Calu3 (cell line): ENCODE measurements around the gene TLE6. TPM values are rescaled to one million over a fixed set of nuclear protein-coding genes. Genes with fewer than 3 reads are reported as not detected.
A peak's percentile ranks its signal among the peaks of the same experiment; 100 is the strongest.
"Not testable (repeated sequence)": the region's sequence is repeated elsewhere in the genome, so short reads cannot be mapped to it uniquely, and the experiment has no call there.

Experiments
- Bru-seq: library from RNA; stranded (reverse); fragments of 400-500 nt; gene quantifications from one replicate; lab custom pipeline; 2021; lab: Mats Ljungman, UMichigan
- BruChase-seq, 2 experiments: library from RNA; stranded (reverse); fragments of 400-500 nt; gene quantifications; one replicate each; lab custom pipeline; 2021; lab: Mats Ljungman, UMichigan
- BruUV-seq: library from RNA; stranded (reverse); fragments of 400-500 nt; replicated peaks from 2 replicates; lab custom pipeline; 2021; lab: Mats Ljungman, UMichigan
- CTCF ChIA-PET: fragments of 300-600 bp; sonication (Branson Sonifier 250); formaldehyde crosslinking; loops from one replicate; lab custom pipeline; 2022; ENCODE audit warnings: antibody characterized with exemption; lab: Charles Lee
- DNase-seq: peaks from one replicate; pipeline ENCODE4 v3.0.0; 2022
- H3K27ac Mint-ChIP-seq: one replicate; pipeline ENCODE4 v1.8.0; 2022; ENCODE audit warnings: mixed read lengths; ENCODE audit not compliant: unreplicated experiment
- H3K27me3 Mint-ChIP-seq: one replicate; pipeline ENCODE4 v1.8.0; 2022; ENCODE audit warnings: mixed read lengths; ENCODE audit not compliant: unreplicated experiment
- H3K36me3 Mint-ChIP-seq: one replicate; pipeline ENCODE4 v1.8.0; 2022; ENCODE audit warnings: mild to moderate bottlenecking, moderate library complexity, mixed read lengths; ENCODE audit not compliant: insufficient read depth, unreplicated experiment
- H3K4me1 Mint-ChIP-seq: one replicate; pipeline ENCODE4 v1.8.0; 2022; ENCODE audit warnings: mild to moderate bottlenecking, low read depth, mixed read lengths; ENCODE audit not compliant: unreplicated experiment
- H3K4me3 Mint-ChIP-seq: one replicate; pipeline ENCODE4 v1.8.0; 2022; ENCODE audit warnings: mild to moderate bottlenecking, low read depth, moderate library complexity, mixed read lengths; ENCODE audit not compliant: unreplicated experiment
- H3K9me3 Mint-ChIP-seq: one replicate; pipeline ENCODE4 v1.8.0; 2022; ENCODE audit warnings: low read depth, mixed read lengths; ENCODE audit not compliant: unreplicated experiment
- CTCF ChIP-seq: fragments of 200-600 bp; IDR thresholded peaks from one replicate; pipeline ENCODE4 v1.8.0; 2022; ENCODE audit warnings: antibody characterized with exemption; ENCODE audit not compliant: unreplicated experiment
- intact Hi-C: fragments of 100-400 bp; cut with micrococcal nuclease; formaldehyde crosslinking; loops from one replicate; pipeline ENCODE4 v1.10.0; 2022; ENCODE audit not compliant: unreplicated experiment
- long read RNA-seq: library from polyadenylated mRNA; stranded (forward); transcript quantifications from one replicate; pipeline ENCODE4 v2.0.0, GENCODE V29; 2022
- total RNA-seq: library from RNA; stranded (reverse); gene quantifications from 2 replicates; pipeline ENCODE4 v1.2.3, GENCODE V29; 2022

The TLE6 gene
- total RNA-seq = 2.1 and 3.4 TPM in 2 replicates
- Bru-seq, nascent RNA = percentile 24 among the genes with signal in this experiment
- percentile 19 among the genes with signal in this experiment for BruChase-seq, experiment 1, labeled RNA remaining after a 6-hour chase
- BruChase-seq, experiment 2, labeled RNA remaining after a 2-hour chase = percentile 17 among the genes with signal in this experiment
- long read RNA-seq, partial matches to known transcripts = 1 of 2 reads
- long read RNA-seq, other reads (novel, unspliced or antisense) = 1 of 2 reads

- H3K4me1 Mint-ChIP-seq = no peaks in the 10 kb centered on the region
- CTCF ChIA-PET = interaction anchor here (0.6 to 0.9 kb wide), 6 partner anchors 63 to 1544 kb away, joined by 3 read pairs; no protein-coding TSS in a partner anchor
- no peak for TF ChIP-seq CTCF
Observed at GRCh38 chr19:2977001-2977745, at the start of gene TLE6. Gene TLE6 (plus strand): TSS chr19:2977564. CDS start chr19:2978234, 670 bp downstream.

GRCh38 chr19:2933490-2933910 lies 43.9 kb upstream of the TLE6 start:
- Mint-ChIP-seq H3K36me3 (peaks cover 33% of the 10 kb centered on the region), H3K4me3 (no peak overlapping the region), H3K27me3 (no peaks in the 10 kb centered on the region), H3K4me1 (no peaks in the 10 kb centered on the region), H3K9me3 (peaks cover 5% of the 10 kb centered on the region), H3K27ac (peak overlapping the region; percentile 81)
- CTCF ChIA-PET = no interaction called here
- BruUV-seq = no TSS peak
- no peak for DNase-seq
- intact Hi-C loops = no loop called here
- TF ChIP-seq CTCF = no peak

More at GRCh38 chr19:2977001-2977745, at the start of gene TLE6:
- peaks cover 11% of the 10 kb centered on the region for H3K36me3 Mint-ChIP-seq
- no TSS peak for BruUV-seq
- peaks cover 10% of the 10 kb centered on the region for H3K27me3 Mint-ChIP-seq
- intact Hi-C loops = no loop called here
- peak within 1 kb of the TSS; percentile 72 for H3K4me3 Mint-ChIP-seq
- no peaks in the 10 kb centered on the region for H3K9me3 Mint-ChIP-seq
- peak; percentile 94 for DNase-seq
- peak within 1 kb of the TSS; percentile 42 for H3K27ac Mint-ChIP-seq

GRCh38 chr19:2935863-2936262 lies 41.5 kb upstream of the TLE6 start:
- intact Hi-C loops, DNase-seq, H3K9me3 Mint-ChIP-seq, H3K4me1 Mint-ChIP-seq, H3K4me3 Mint-ChIP-seq, H3K27ac Mint-ChIP-seq, BruUV-seq, H3K27me3 Mint-ChIP-seq: not testable (repeated sequence)
- peaks cover 31% of the 10 kb centered on the region for H3K36me3 Mint-ChIP-seq
- CTCF ChIA-PET = interaction anchor here (0.7 kb wide), 1 partner anchor 95 kb away, joined by 3 read pairs; the partner anchor contains the start of gene ZNF555

- H3K4me3 Mint-ChIP-seq = no peak overlapping the region
- CTCF ChIA-PET = interaction anchor here (0.6 kb wide), 1 partner anchor 377 kb away, joined by 4 read pairs; no protein-coding TSS in a partner anchor
Observed at GRCh38 chr19:2942928-2943640, 34.3 kb upstream of the TLE6 start.

More at GRCh38 chr19:2942928-2943640, 34.3 kb upstream of the TLE6 start:
- TF ChIP-seq CTCF = no peak
- H3K27me3 Mint-ChIP-seq = no peaks in the 10 kb centered on the region
- peaks cover 31% of the 10 kb centered on the region for H3K36me3 Mint-ChIP-seq
- intact Hi-C loops = no loop called here
- DNase-seq = no peak
- no TSS peak for BruUV-seq
- no peaks in the 10 kb centered on the region for H3K9me3 Mint-ChIP-seq
- no peak overlapping the region for H3K27ac Mint-ChIP-seq
- no peaks in the 10 kb centered on the region for H3K4me1 Mint-ChIP-seq
